H9 (cell line): Measurements from ENCODE around the gene HUNK. TPM values are rescaled to one million over a fixed set of nuclear protein-coding genes. Genes with fewer than 3 reads are reported as not detected.

ENCODE experiments used
- DNase-seq: peaks from one replicate; pipeline ENCODE4 v3.0.0-alpha.2; 2017
- H2AFZ ChIP-seq: one replicate; pipeline ENCODE4 v1.6.1; 2013; ENCODE audit warnings: mild to moderate bottlenecking, low read length, control low read depth, moderate library complexity
- H2AK5ac ChIP-seq: 2 replicates; pipeline ENCODE4 v1.6.1; 2013; ENCODE audit warnings: low read length, control low read depth, mixed read lengths; ENCODE audit not compliant: insufficient read length
- H2BK120ac ChIP-seq: one replicate; pipeline ENCODE4 v1.6.1; 2013; ENCODE audit warnings: low read depth, mild to moderate bottlenecking, low read length, control low read depth, inconsistent platforms; ENCODE audit not compliant: poor library complexity, severe bottlenecking
- H2BK12ac ChIP-seq: 2 replicates; pipeline ENCODE4 v1.6.1; 2013; ENCODE audit warnings: low read length, control low read depth, mixed read lengths, low read depth; ENCODE audit not compliant: insufficient read length
- H2BK15ac ChIP-seq: 2 replicates; pipeline ENCODE4 v1.6.1; 2013; ENCODE audit warnings: low read depth, low read length, control low read depth
- H2BK20ac ChIP-seq: one replicate; pipeline ENCODE4 v1.6.1; 2013; ENCODE audit warnings: low read depth, mild to moderate bottlenecking, low read length, control low read depth, inconsistent platforms; ENCODE audit not compliant: poor library complexity, severe bottlenecking
- H2BK5ac ChIP-seq: 2 replicates; pipeline ENCODE4 v1.6.1; 2013; ENCODE audit warnings: low read length, control low read depth, mixed read lengths; ENCODE audit not compliant: insufficient read length
- H3K14ac ChIP-seq: 2 replicates; pipeline ENCODE4 v1.6.1; 2013; ENCODE audit warnings: low read length, control low read depth; ENCODE audit not compliant: insufficient read depth
- H3K18ac ChIP-seq: 2 replicates; pipeline ENCODE4 v1.6.1; 2013; ENCODE audit warnings: low read depth, mild to moderate bottlenecking, mixed read lengths, low read length, control low read depth; ENCODE audit not compliant: insufficient read length
- H3K23ac ChIP-seq: 2 replicates; pipeline ENCODE4 v1.6.1; 2013; ENCODE audit warnings: low read length, control low read depth, mixed read lengths, low read depth; ENCODE audit not compliant: insufficient read length
- H3K23me2 ChIP-seq: 2 replicates; pipeline ENCODE4 v1.6.1; 2013; ENCODE audit warnings: low read depth, mild to moderate bottlenecking, mixed read lengths, low read length, control low read depth; ENCODE audit not compliant: insufficient read length, poor library complexity, severe bottlenecking
- H3K27ac ChIP-seq: 2 replicates; pipeline ENCODE4 v1.5.1; 2013; ENCODE audit warnings: low read length, control low read depth, mixed read lengths, low read depth; ENCODE audit not compliant: insufficient read length
- H3K27me3 ChIP-seq: 2 replicates; pipeline ENCODE4 v1.6.1; 2013; ENCODE audit warnings: low read length, control low read depth, inconsistent platforms; ENCODE audit not compliant: insufficient read depth
- H3K4ac ChIP-seq: 2 replicates; pipeline ENCODE4 v1.6.1; 2013; ENCODE audit warnings: low read depth, mild to moderate bottlenecking, control low read depth, inconsistent platforms, low read length, moderate library complexity
- H3K4me1 ChIP-seq: 2 replicates; pipeline ENCODE4 v1.6.1; 2013; ENCODE audit warnings: low read length, control low read depth, inconsistent platforms; ENCODE audit not compliant: insufficient read depth
- H3K4me2 ChIP-seq: 2 replicates; pipeline ENCODE4 v1.6.1; 2013; ENCODE audit warnings: low read length, control low read depth, mixed read lengths; ENCODE audit not compliant: insufficient read length, insufficient read depth
- H3K56ac ChIP-seq: 2 replicates; pipeline ENCODE4 v1.6.1; 2013; ENCODE audit warnings: low read depth, mild to moderate bottlenecking, mixed read lengths, low read length, control low read depth; ENCODE audit not compliant: insufficient read length
- H3K79me1 ChIP-seq: 2 replicates; pipeline ENCODE4 v1.6.1; 2013; ENCODE audit warnings: low read depth, mild to moderate bottlenecking, moderate library complexity, low read length, control low read depth, inconsistent platforms; ENCODE audit not compliant: insufficient read depth, poor library complexity, severe bottlenecking
- H3K79me2 ChIP-seq: 2 replicates; pipeline ENCODE4 v1.6.1; 2013; ENCODE audit warnings: low read length, control low read depth, inconsistent platforms; ENCODE audit not compliant: insufficient read depth
- H3K9ac ChIP-seq: 2 replicates; pipeline ENCODE4 v1.6.1; 2013; ENCODE audit warnings: low read length, control low read depth, mixed read lengths; ENCODE audit not compliant: insufficient read length; ENCODE audit errors: extremely low read depth
- H3K9me3 ChIP-seq: one replicate; pipeline ENCODE4 v1.6.1; 2013; ENCODE audit warnings: low read depth, low read length, inconsistent platforms; ENCODE audit not compliant: control insufficient read depth
- H3T11ph ChIP-seq: one replicate; pipeline ENCODE4 v1.6.1; 2013; ENCODE audit warnings: mild to moderate bottlenecking, low read length, control low read depth, inconsistent platforms
- H4K20me1 ChIP-seq: one replicate; pipeline ENCODE4 v1.6.1; 2013; ENCODE audit not compliant: control insufficient read depth, insufficient read length, insufficient read depth
- H4K5ac ChIP-seq: 2 replicates; pipeline ENCODE4 v1.6.1; 2013; ENCODE audit warnings: low read depth, mild to moderate bottlenecking, mixed read lengths, low read length, control low read depth; ENCODE audit not compliant: insufficient read length
- H4K8ac ChIP-seq: replicated peaks from 2 replicates; pipeline ENCODE4 v1.6.1; 2013; ENCODE audit warnings: low read length, control low read depth, mixed read lengths, low read depth; ENCODE audit not compliant: insufficient read length
- H4K91ac ChIP-seq: 2 replicates; pipeline ENCODE4 v1.6.1; 2013; ENCODE audit warnings: low read depth, mild to moderate bottlenecking, moderate library complexity, mixed read lengths, low read length, control low read depth; ENCODE audit not compliant: insufficient read length
- H3K27ac Mint-ChIP-seq, 3 experiments: 2 replicates in 2 of 3; 3 replicates in 1 of 3; pipeline ENCODE4 v1.8.0; 2020 to 2021; ENCODE audit warnings: mixed read lengths in 3 of 3, mild to moderate bottlenecking in 1 of 3, moderate library complexity in 1 of 3
- H3K27me3 Mint-ChIP-seq: 2 replicates; pipeline ENCODE4 v1.8.0; 2021; ENCODE audit warnings: low read depth, mild to moderate bottlenecking, moderate library complexity, mixed read lengths
- H3K36me3 Mint-ChIP-seq, 3 experiments: 2 replicates in 2 of 3; 3 replicates in 1 of 3; pipeline ENCODE4 v1.8.0; 2020 to 2021; ENCODE audit warnings: low read depth in 3 of 3, mixed read lengths in 3 of 3; ENCODE audit not compliant: insufficient read depth in 1 of 3
- H3K4me1 Mint-ChIP-seq, 2 experiments: 2 replicates each; pipeline ENCODE4 v1.8.0; 2020; ENCODE audit warnings: mixed read lengths in 2 of 2
- H3K4me3 Mint-ChIP-seq, 2 experiments: 2 replicates in 1 of 2; 3 replicates in 1 of 2; pipeline ENCODE4 v1.8.0; 2020 to 2021; ENCODE audit warnings: mild to moderate bottlenecking in 2 of 2, mixed read lengths in 2 of 2, moderate library complexity in 1 of 2
- H3K9me3 Mint-ChIP-seq, 2 experiments: 2 replicates in 1 of 2; 3 replicates in 1 of 2; pipeline ENCODE4 v1.8.0; 2020; ENCODE audit warnings: mild to moderate bottlenecking in 2 of 2, mixed read lengths in 2 of 2, moderate library complexity in 1 of 2
- CTCF ChIP-seq: fragments of 200-600 bp; sonication (generic); conservative IDR thresholded peaks from 3 replicates; pipeline ENCODE4 v1.8.0; 2021; ENCODE audit warnings: antibody characterized with exemption, mild to moderate bottlenecking
- WGBS: extraction: QIAGEN DNeasy Blood & Tissue Kit; methylation state at CpG from one replicate; pipeline ENCODE4 v1.1.7; 2013; ENCODE audit warnings: missing lambda C conversion rate, low lambda C conversion rate, mixed read lengths; ENCODE audit not compliant: insufficient read length; ENCODE audit errors: extremely low coverage; 5-methylcytosine and 5-hydroxymethylcytosine counted together
- total RNA-seq: library from RNA; stranded (reverse); gene quantifications from 2 replicates; pipeline ENCODE4 v1.2.1, GENCODE V29; 2021

HUNK gene
- total RNA-seq, 1 experiment from 2014 or later, result 5.8 TPM

- H3K9me3 ChIP-seq, result no peaks in the 10 kb centered on the region
- no peak overlapping the region for H3K56ac ChIP-seq
- H3K27ac ChIP-seq, result no peak overlapping the region
- no peak overlapping the region for H2BK12ac ChIP-seq
- no peak overlapping the region for H3K18ac ChIP-seq
- H4K91ac ChIP-seq, result no peak overlapping the region
- H2BK5ac ChIP-seq, result no peak overlapping the region
- H3K79me1 ChIP-seq, result no peaks in the 10 kb centered on the region
- Mint-ChIP-seq H3K9me3 (peaks cover 4 to 9% of the 10 kb centered on the region in 2 experiments), H3K4me3 (no peak overlapping the region), H3K4me1 (peaks cover 0 to 5% of the 10 kb centered on the region in 2 experiments; a peak in 2 of 4 replicates), H3K27me3 (no peaks in the 10 kb centered on the region), H3K36me3 (peaks cover 7 to 21% (median 12%) of the 10 kb centered on the region in 3 experiments; a peak in 6 of 7 replicates), H3K27ac (no peak overlapping the region)
- H3K27me3 ChIP-seq, result no peaks in the 10 kb centered on the region
- H3T11ph ChIP-seq, result no peak overlapping the region
- no peaks in the 10 kb centered on the region for H3K79me2 ChIP-seq
- H3K4me1 ChIP-seq, result no peaks in the 10 kb centered on the region
- no peak overlapping the region for H2BK20ac ChIP-seq
- no peak overlapping the region for H2AFZ ChIP-seq
- H2BK15ac ChIP-seq, result no peak overlapping the region
- no peak for TF ChIP-seq CTCF
- no peak for DNase-seq
- no peak overlapping the region for H2BK120ac ChIP-seq
- no peak overlapping the region for H4K5ac ChIP-seq
- no peak overlapping the region for H3K4ac ChIP-seq
- H3K14ac ChIP-seq, result no peak overlapping the region
- H3K23me2 ChIP-seq, result no peaks in the 10 kb centered on the region
- H3K23ac ChIP-seq, result no peak overlapping the region
- H4K20me1 ChIP-seq, result no peaks in the 10 kb centered on the region
- no peak overlapping the region for H3K4me2 ChIP-seq
- no peak overlapping the region for H3K9ac ChIP-seq
- no peak overlapping the region for H4K8ac ChIP-seq
- H2AK5ac ChIP-seq, result no peak overlapping the region
- no CpG with 5 or more reads among the region's 6 CpGs for WGBS
Observed at GRCh38 chr21:31964692-31965091, 91.9 kb downstream of the HUNK start.
